GM12878 (cell line): ENCODE data around the gene CXCL1. TPM values are rescaled to one million over a fixed set of nuclear protein-coding genes. Genes with fewer than 3 reads are reported as not detected.

Experiments
- ATAC-seq: fragments of 200-7000 bp; cut with Tn5 transposase; 3 replicates; pipeline ENCODE4 v1.9.1; 2020; ENCODE audit warnings: mild to moderate bottlenecking, moderate library complexity
- BruUV-seq: library from RNA; stranded (reverse); fragments of 400-500 nt; replicated peaks from 2 replicates; lab custom pipeline; 2021; lab: Mats Ljungman, UMichigan
- CTCF ChIA-PET: fragments of 300-600 bp; sonication (Branson Sonifier 250); formaldehyde crosslinking; extraction: SDS; loops from one replicate; lab custom pipeline; 2021; ENCODE audit warnings: inconsistent platforms; lab: Yijun Ruan, JAX
- POLR2A ChIA-PET: fragments of 350-600 bp; formaldehyde crosslinking; extraction: SDS; loops from one replicate; lab custom pipeline; 2021; ENCODE audit warnings: inconsistent platforms; lab: Charles Lee
- RAD21 ChIA-PET: fragments of 300-600 bp; sonication (Branson Sonifier 250); formaldehyde crosslinking; loops from one replicate; lab custom pipeline; 2023; ENCODE audit warnings: antibody characterized with exemption; ENCODE audit not compliant: unreplicated experiment; lab: Charles Lee
- SMC1A ChIA-PET: fragments of 300-600 bp; sonication (Branson Sonifier 250); formaldehyde crosslinking; loops from one replicate; lab custom pipeline; 2023; ENCODE audit not compliant: unreplicated experiment, uncharacterized antibody; lab: Charles Lee
- DNase-seq: peaks from one replicate; pipeline ENCODE4 v3.0.0-alpha.2; 2011; ENCODE audit warnings: low read depth, low spot score
- FAIRE-seq: peaks from 3 replicates; lab custom pipeline; 2011; peaks lifted over from hg19 to GRCh38; lab: Jason Lieb, UNC
- H2AFZ ChIP-seq: 2 replicates; pipeline ENCODE4 v1.6.0; 2011; ENCODE audit warnings: low read depth, low read length, control low read depth; ENCODE audit not compliant: control insufficient read depth
- H3K27ac ChIP-seq: 2 replicates; pipeline ENCODE4 v1.5.1; 2011; ENCODE audit warnings: control low read depth; ENCODE audit not compliant: control insufficient read depth, insufficient read depth
- H3K27me3 ChIP-seq, 2 experiments: replicated peaks in 1 of 2; 2 replicates each; pipeline versions ENCODE4 v1.6.0 to v1.6.1; 2011; ENCODE audit warnings: low read length in 1 of 2; ENCODE audit not compliant: control insufficient read depth in 2 of 2, insufficient read depth in 2 of 2
- H3K36me3 ChIP-seq, 2 experiments: 2 replicates each; pipeline ENCODE4 v1.5.1; 2011; ENCODE audit warnings: low read length in 1 of 2; ENCODE audit not compliant: control insufficient read depth in 2 of 2, insufficient read depth in 2 of 2
- H3K4me1 ChIP-seq: 2 replicates; pipeline ENCODE4 v1.6.1; 2011; ENCODE audit warnings: mild to moderate bottlenecking, low read length, moderate library complexity, mixed read lengths; ENCODE audit not compliant: control insufficient read depth, insufficient read depth
- H3K4me2 ChIP-seq: 2 replicates; pipeline ENCODE4 v1.6.0; 2011; ENCODE audit warnings: control low read depth; ENCODE audit not compliant: control insufficient read depth, insufficient read depth
- H3K4me3 ChIP-seq: fragments of 200-600 bp; sonication (generic); 2 replicates; pipeline ENCODE4 v1.5.1; 2016
- H3K79me2 ChIP-seq: 2 replicates; pipeline ENCODE4 v1.6.0; 2011; ENCODE audit warnings: low read length; ENCODE audit not compliant: control insufficient read depth, insufficient read depth
- H3K9ac ChIP-seq: 2 replicates; pipeline ENCODE4 v1.8.0; 2011; ENCODE audit warnings: low read length, control low read depth, mixed read lengths; ENCODE audit not compliant: control insufficient read depth, insufficient read depth
- H3K9me3 ChIP-seq: replicated peaks from 3 replicates; pipeline ENCODE4 v1.5.1; 2011; ENCODE audit warnings: mild to moderate bottlenecking, low read length; ENCODE audit not compliant: control insufficient read depth, insufficient read depth
- H4K20me1 ChIP-seq: 2 replicates; pipeline ENCODE4 v1.6.0; 2011; ENCODE audit not compliant: control insufficient read depth, insufficient read depth
- HDAC2 ChIP-seq: fragments of 200-600 bp; sonication (generic); IDR thresholded peaks from 2 replicates; pipeline ENCODE4 v1.6.1; 2017
- MLLT1 ChIP-seq: fragments of 450-650 bp; IDR thresholded peaks from 2 replicates; pipeline ENCODE4 v1.6.1; 2016; ENCODE audit warnings: mild to moderate bottlenecking
- RELB ChIP-seq: fragments of 450-650 bp; IDR thresholded peaks from 2 replicates; pipeline ENCODE4 v1.6.1; 2017; ENCODE audit warnings: low read depth, mild to moderate bottlenecking, moderate library complexity
- ZNF687 ChIP-seq: fragments of 450-650 bp; IDR thresholded peaks from 2 replicates; pipeline ENCODE4 v1.6.1; 2017; ENCODE audit warnings: mild to moderate bottlenecking, moderate library complexity
- WGBS: methylation state at CpG from one replicate; pipeline ENCODE4 v1.1.6; 2016; ENCODE audit warnings: low lambda C conversion rate; ENCODE audit not compliant: insufficient replicate concordance, insufficient coverage; ENCODE audit errors: missing lambda C conversion rate; 5-methylcytosine and 5-hydroxymethylcytosine counted together
- in situ Hi-C: fragments of 300-500 bp; cut with MboI; formaldehyde crosslinking; loops from 9 replicates; pipeline ENCODE4 v1.14.3; 2018; ENCODE audit warnings: mixed read lengths
- intact Hi-C: fragments of 100-400 bp; cut with micrococcal nuclease; formaldehyde crosslinking; loops from one replicate; pipeline ENCODE4 v1.14.2; 2022; ENCODE audit not compliant: unreplicated experiment
- polyA plus RNA-seq, 11 experiments: library from polyadenylated mRNA; depleted of rRNA in 4 of 11; unstranded in 6 of 11; stranded (reverse) in 5 of 11; fragments of >200 nt; fragmentation: Nextera tagmentation in 4 of 11; fragmentation: Illumina TruSeq in 1 of 11; extraction: Ambion mirVana in 4 of 11; extraction: Trizol in 1 of 11; gene quantifications; 1 replicate in 1 of 11; 2 replicates in 10 of 11; pipeline versions ENCODE4 v1.2.1 to v1.2.3, GENCODE V29; 2011 to 2016; ENCODE audit warnings: inconsistent platforms in 2 of 11, missing spikeins in 2 of 11, low read depth in 1 of 11
- total RNA-seq, 4 experiments: library from RNA; depleted of rRNA in 3 of 4; stranded (reverse); fragments of >200 nt in 3 of 4; fragmentation: Illumina TruSeq in 1 of 4; extraction: Trizol in 1 of 4; gene quantifications; 2 replicates each; pipeline versions ENCODE4 v1.2.1 to v1.2.3, GENCODE V29; 2013 to 2021

Gene CXCL1
- total and polyA plus RNA-seq, 10 of the 15 experiments (the other 5 are each of a cell fraction or from before 2014, with no cell fraction given) = not detected

GRCh38 chr4:73831569-73831968 lies 37.6 kb upstream of the CXCL1 start:
- no peaks in the 10 kb centered on the region for H3K79me2 ChIP-seq
- no peak for TF ChIP-seq ZNF687
- TF ChIP-seq HDAC2 = no peak
- TF ChIP-seq MLLT1 = no peak
- no peak for TF ChIP-seq RELB
- TF ChIP-seq, all 136 proteins: peak for 0
- Histone ChIP-seq H3K9ac (no peak overlapping the region), H3K36me3 (no peaks in the 10 kb centered on the region), H3K4me3 (no peak overlapping the region), H3K27ac (no peak overlapping the region), H4K20me1 (no peaks in the 10 kb centered on the region), H3K4me1 (no peaks in the 10 kb centered on the region), H2AFZ (no peak overlapping the region), H3K4me2 (no peak overlapping the region), H3K27me3 (no peaks in the 10 kb centered on the region; a peak in 2 of 4 replicates), H3K9me3 (no peaks in the 10 kb centered on the region)
- intact Hi-C loops = no loop called here
- 0% methylated on average over 2 of the region's 2 CpGs for WGBS
- RAD21 ChIA-PET = no interaction called here
- in situ Hi-C loops = no loop called here
- SMC1A ChIA-PET = interaction anchor here (0.8 kb wide), 3 partner anchors 9 to 162 kb away, joined by 3 read pairs; no protein-coding TSS in a partner anchor
- POLR2A ChIA-PET = no interaction called here
- DNase-seq (no peak), FAIRE-seq (no peak), ATAC-seq (no peak)
- CTCF ChIA-PET = no interaction called here
- BruUV-seq = no TSS peak
